ENCODE data around the gene IVNS1ABP.
A peak's percentile ranks its signal among the peaks of the same experiment; 100 is the strongest.

Gene IVNS1ABP

GRCh38 chr1:185318431-185319138, 1.5 kb upstream of the IVNS1ABP start:
- Mint-ChIP-seq H3K27me3 (no peaks in the 10 kb centered on the region), H3K9me3 (peaks cover 5% of the 10 kb centered on the region), H3K4me1 (peaks cover 42% of the 10 kb centered on the region), H3K27ac (peak overlapping the region; percentile 98), H3K36me3 (peaks cover 22% of the 10 kb centered on the region), H3K4me3 (peak overlapping the region; percentile 95)
- CTCF ChIA-PET, result interaction anchor here (0.6 to 4.4 kb wide), 9 partner anchors 15 to 362 kb away, joined by 3 to 28 read pairs (median 4); no protein-coding TSS in a partner anchor
- no peak for DNase-seq

DNA sequence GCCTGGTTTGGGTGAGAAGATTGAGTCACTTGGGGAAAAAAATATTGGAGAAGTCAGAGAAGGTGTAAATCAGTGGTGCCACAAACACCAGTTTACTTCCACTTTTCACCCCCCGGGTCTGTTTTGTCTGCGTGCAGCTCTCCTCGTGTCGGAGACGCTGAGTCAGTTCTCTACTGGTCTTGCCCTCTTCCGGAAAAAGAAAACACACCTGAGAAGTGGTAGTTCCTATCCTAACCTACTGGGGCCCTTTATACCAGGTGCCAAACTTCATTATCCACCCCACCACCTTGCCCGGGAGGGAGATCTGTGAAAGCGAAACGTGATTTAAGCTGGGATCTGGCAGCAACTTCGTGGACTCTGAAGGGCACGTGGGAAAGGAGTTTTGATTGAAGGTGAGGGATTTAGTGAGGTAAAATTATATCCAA, 855 bp upstream of the IVNS1ABP start:
- peaks cover 5% of the 10 kb centered on the region for H3K9me3 Mint-ChIP-seq
- peaks cover 48% of the 10 kb centered on the region for H3K4me1 Mint-ChIP-seq
- peak overlapping the region; percentile 95 for H3K4me3 Mint-ChIP-seq
- CTCF ChIA-PET, result interaction anchor here (0.6 to 4.4 kb wide), 12 partner anchors 19 to 363 kb away, joined by 3 to 28 read pairs (median 4); no protein-coding TSS in a partner anchor
- peak; percentile 82 for DNase-seq
- H3K27me3 Mint-ChIP-seq, result no peaks in the 10 kb centered on the region
- peaks cover 22% of the 10 kb centered on the region for H3K36me3 Mint-ChIP-seq
- H3K27ac Mint-ChIP-seq, result peak overlapping the region; percentile 98

DNA sequence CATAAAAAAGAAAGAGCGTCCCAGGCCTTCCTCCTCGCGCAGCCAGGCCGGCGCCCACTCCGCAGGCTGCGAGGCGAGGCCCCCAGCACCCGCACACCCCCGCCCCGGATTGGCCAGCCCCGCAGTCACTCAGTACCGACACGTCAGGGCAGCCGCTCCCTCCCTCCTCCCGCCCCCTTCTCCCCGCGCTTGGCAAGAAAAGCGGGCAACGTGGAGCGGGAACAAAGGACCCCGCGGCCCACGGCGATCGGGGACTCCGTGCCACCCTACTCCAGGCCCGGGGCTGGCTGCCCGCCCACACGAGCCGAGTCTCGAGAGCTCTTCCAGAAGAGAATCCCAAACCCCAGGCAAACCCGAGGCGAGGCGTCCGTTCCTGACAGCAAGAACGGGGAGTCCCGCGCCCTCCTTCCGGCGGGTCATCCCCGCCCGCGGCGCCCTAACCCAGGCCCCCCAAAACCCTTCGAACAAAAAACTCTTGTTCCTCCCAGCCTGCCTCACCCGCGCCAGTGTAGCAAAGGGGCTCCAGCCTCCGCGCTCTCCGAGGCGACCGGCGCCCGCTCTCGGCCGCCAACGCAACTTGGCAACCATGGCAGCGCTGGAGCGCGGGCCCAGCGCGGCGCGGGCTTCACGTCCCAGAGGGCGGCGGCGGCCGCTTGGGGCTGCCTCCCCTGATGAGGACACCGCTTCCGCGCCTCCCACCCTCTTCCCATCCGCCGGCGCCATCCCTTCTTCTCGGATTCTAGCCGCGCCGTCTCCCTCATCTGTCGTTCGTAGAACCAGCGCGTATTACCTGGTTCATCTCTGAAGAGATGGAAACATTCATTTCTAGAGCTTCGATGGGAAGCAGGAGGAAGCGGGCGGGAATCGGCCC, 645 bp downstream of the IVNS1ABP start:
- Mint-ChIP-seq H3K27ac (peak overlapping the region; percentile 98), H3K27me3 (no peaks in the 10 kb centered on the region), H3K9me3 (peaks cover 5% of the 10 kb centered on the region), H3K36me3 (peaks cover 31% of the 10 kb centered on the region), H3K4me3 (peak overlapping the region; percentile 95), H3K4me1 (peaks cover 62% of the 10 kb centered on the region)
- CTCF ChIA-PET, result interaction anchor here (0.6 to 4.4 kb wide), 12 partner anchors 109 to 365 kb away, joined by 3 to 28 read pairs (median 4); no protein-coding TSS in a partner anchor
- DNase-seq, result peak; percentile 94

- Mint-ChIP-seq H3K9me3 (no peaks in the 10 kb centered on the region), H3K36me3 (peaks cover 25% of the 10 kb centered on the region), H3K27me3 (no peaks in the 10 kb centered on the region), H3K4me1 (peaks cover 64% of the 10 kb centered on the region), H3K27ac (peak overlapping the region; percentile 98), H3K4me3 (peak overlapping the region; percentile 95)
- CTCF ChIA-PET, result interaction anchor here (0.6 to 4.4 kb wide), 6 partner anchors 125 to 365 kb away, joined by 3 to 28 read pairs (median 4); no protein-coding TSS in a partner anchor
- DNase-seq, result no peak
These were observed 1.5 kb downstream of the IVNS1ABP start for GRCh38 chr1:185315445-185316071.

GRCh38 chr1:185314411-185314810, 2.6 kb downstream of the IVNS1ABP start:
- Mint-ChIP-seq H3K4me1 (peaks cover 64% of the 10 kb centered on the region), H3K36me3 (peaks cover 27% of the 10 kb centered on the region), H3K4me3 (peak overlapping the region; percentile 95), H3K27me3 (no peaks in the 10 kb centered on the region), H3K9me3 (no peaks in the 10 kb centered on the region), H3K27ac (peak overlapping the region; percentile 12)
- no peak for DNase-seq
- CTCF ChIA-PET, result interaction anchor here (1.6 to 2.1 kb wide), 2 partner anchors 355 to 366 kb away, joined by 7 to 15 read pairs; no protein-coding TSS in a partner anchor

GRCh38 chr1:185312361-185313138, 4.5 kb downstream of the IVNS1ABP start:
- H3K36me3 Mint-ChIP-seq, result peaks cover 34% of the 10 kb centered on the region
- CTCF ChIA-PET, result interaction anchor here (2.1 kb wide), 1 partner anchor 357 kb away, joined by 15 read pairs; no protein-coding TSS in a partner anchor
- no peak overlapping the region for H3K27ac Mint-ChIP-seq
- H3K27me3 Mint-ChIP-seq, result no peaks in the 10 kb centered on the region
- DNase-seq, result no peak
- H3K4me3 Mint-ChIP-seq, result no peak overlapping the region
- H3K9me3 Mint-ChIP-seq, result no peaks in the 10 kb centered on the region
- peaks cover 47% of the 10 kb centered on the region for H3K4me1 Mint-ChIP-seq

DNA sequence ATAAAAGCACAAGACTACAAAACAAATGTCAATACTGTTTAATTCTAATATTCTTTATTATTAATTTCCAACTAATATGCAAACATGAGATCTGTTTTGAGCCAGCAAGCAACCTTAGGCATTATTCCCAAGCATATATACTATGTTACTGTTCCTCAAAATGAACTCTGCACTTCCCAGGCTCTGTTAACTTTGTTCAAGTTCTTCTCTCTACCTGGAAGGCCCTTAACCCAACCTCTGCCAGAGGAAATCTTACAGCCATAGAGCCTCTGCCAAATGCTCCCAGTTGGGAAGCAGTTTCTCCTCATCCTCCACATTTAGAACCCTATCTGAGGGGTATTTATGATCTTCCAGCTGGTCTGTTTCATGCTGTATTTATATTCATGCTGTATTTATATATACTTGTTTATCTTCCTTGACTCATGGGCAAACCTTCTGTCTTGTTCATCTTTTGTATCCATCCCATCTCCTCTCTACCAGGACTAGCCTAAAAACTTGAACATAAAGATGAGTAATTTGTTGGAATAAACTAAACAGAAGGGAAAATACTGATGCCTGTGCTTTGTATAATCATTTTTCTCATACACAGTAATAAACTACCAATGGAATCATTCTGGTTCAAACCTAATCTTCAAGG, 5.3 kb downstream of the IVNS1ABP start:
- Mint-ChIP-seq H3K4me1 (peaks cover 45% of the 10 kb centered on the region), H3K36me3 (peaks cover 40% of the 10 kb centered on the region), H3K27me3 (no peaks in the 10 kb centered on the region), H3K4me3 (no peak overlapping the region), H3K27ac (no peak overlapping the region), H3K9me3 (no peaks in the 10 kb centered on the region)
- CTCF ChIA-PET, result no interaction called here
- no peak for DNase-seq

DNA sequence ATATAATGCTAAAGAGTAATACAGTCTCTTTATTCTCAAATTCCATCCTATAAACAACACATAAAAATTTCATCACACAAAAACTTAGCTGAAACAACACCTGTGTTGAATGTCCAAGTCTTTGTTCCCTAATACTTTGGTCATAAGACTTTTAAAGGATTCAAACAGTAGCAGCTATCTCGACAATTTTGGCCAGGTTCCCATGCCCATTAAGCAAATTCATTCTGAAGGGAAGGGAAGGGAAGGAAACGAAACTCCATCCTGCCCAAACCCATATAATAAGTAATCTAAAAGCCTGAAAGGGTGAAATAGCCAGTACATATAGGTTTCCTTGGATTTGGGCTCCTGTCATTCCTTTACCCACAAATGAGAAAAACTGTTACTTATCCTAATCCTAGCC, 7.5 kb downstream of the IVNS1ABP start:
- Mint-ChIP-seq H3K4me3 (no peak overlapping the region), H3K27ac (no peak overlapping the region), H3K9me3 (no peaks in the 10 kb centered on the region), H3K27me3 (no peaks in the 10 kb centered on the region), H3K4me1 (peaks cover 33% of the 10 kb centered on the region), H3K36me3 (peaks cover 56% of the 10 kb centered on the region)
- DNase-seq, result no peak
- CTCF ChIA-PET, result interaction anchor here (1.4 kb wide), 1 partner anchor 360 kb away, joined by 5 read pairs; no protein-coding TSS in a partner anchor

DNA sequence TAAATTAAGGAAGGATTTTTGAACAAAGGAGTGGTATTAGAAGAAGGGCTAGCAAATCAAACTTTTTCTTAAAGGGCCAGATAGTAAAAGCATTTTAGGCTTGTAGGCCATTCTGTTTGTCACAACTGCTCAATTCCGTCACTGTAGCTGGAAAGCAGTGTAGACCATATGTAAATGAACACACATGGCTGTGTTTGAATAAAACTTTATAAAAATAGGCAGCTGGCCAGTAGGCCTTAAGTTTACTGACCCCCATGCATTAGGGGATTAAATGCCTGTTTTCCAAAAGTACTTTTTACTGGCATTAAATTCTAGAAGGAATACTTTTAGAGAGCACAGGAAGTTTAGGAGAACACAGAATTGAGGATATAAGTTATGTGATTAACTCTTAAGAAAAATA, 8.9 kb downstream of the IVNS1ABP start:
- Mint-ChIP-seq H3K9me3 (no peaks in the 10 kb centered on the region), H3K4me1 (peaks cover 18% of the 10 kb centered on the region), H3K27ac (no peak overlapping the region), H3K4me3 (no peak overlapping the region), H3K27me3 (no peaks in the 10 kb centered on the region), H3K36me3 (peaks cover 59% of the 10 kb centered on the region)
- CTCF ChIA-PET, result no interaction called here
- DNase-seq, result no peak

DNA sequence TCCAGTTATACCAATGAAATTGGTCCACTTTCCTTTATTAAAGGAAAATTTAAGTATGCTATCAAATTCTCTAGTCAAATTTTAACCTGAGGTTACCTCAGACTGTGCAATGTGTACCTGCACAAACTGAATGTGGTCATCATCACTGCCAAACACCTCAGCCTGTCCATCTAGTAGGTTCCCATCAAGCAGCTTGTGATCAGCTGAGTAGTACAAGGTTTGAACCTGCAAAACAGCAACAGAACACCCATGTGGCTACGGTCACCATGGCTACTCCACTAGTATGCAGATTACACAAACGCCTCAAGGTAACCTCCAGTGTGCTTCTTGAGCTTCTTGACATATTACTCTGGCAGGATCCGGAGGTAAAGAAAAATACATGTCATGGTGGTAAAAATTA, 11.6 kb downstream of the IVNS1ABP start:
- Mint-ChIP-seq H3K27ac (no peak overlapping the region), H3K4me1 (no peaks in the 10 kb centered on the region), H3K36me3 (peaks cover 61% of the 10 kb centered on the region), H3K9me3 (no peaks in the 10 kb centered on the region), H3K27me3 (no peaks in the 10 kb centered on the region), H3K4me3 (no peak overlapping the region)
- no peak for DNase-seq
- CTCF ChIA-PET, result interaction anchor here (0.7 to 1.3 kb wide), 2 partner anchors 255 to 365 kb away, joined by 3 read pairs; no protein-coding TSS in a partner anchor

DNA sequence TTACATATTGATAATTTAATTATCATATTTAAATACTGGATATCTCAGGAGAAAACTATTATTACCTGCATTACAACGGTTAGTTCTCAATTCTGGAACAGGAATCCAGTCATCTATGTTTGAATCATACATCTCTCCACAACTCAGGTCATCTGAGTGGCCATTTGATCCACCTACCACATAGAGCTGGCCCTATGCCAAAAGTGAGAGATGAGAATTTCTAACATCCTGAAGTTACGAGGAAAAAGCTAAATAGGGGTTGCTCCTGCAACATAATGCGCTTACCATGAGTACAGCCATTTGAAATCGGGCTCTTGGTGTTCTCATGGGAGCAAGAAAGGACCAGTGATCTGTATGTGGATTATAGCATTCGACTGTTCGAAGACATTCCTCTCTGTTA, 16.9 kb downstream of the IVNS1ABP start:
- Mint-ChIP-seq H3K36me3 (peaks cover 63% of the 10 kb centered on the region), H3K27ac (no peak overlapping the region), H3K9me3 (no peaks in the 10 kb centered on the region), H3K27me3 (no peaks in the 10 kb centered on the region), H3K4me3 (no peak overlapping the region), H3K4me1 (no peaks in the 10 kb centered on the region)
- CTCF ChIA-PET, result no interaction called here
- DNase-seq, result no peak

- no peak overlapping the region for H3K27ac Mint-ChIP-seq
- CTCF ChIA-PET, result no interaction called here
- DNase-seq, result no peak
These were observed 19.1 kb downstream of the IVNS1ABP start for GRCh38 chr1:185297982-185298381.

DNA sequence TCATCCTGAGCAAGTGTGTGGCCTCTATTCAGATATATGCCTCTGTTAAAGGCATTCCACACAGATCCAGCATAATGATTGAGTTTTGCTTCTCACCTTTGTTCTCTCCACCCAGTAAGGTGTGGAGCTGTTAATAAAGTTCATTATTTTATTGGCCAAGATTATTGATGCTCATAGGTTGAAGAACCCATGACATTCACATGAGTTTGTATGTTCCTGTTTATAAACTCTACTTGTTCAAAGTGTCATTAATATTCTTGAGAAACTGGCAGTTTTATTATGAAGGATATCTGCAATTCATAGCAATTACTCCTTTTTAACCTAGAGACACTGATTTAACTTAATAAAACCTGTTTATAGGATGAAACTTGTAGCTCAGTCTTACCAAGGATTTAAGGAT, 22.0 kb downstream of the IVNS1ABP start:
- CTCF ChIA-PET, result no interaction called here
- Mint-ChIP-seq H3K4me3 (no peak overlapping the region), H3K9me3 (no peaks in the 10 kb centered on the region), H3K27ac (no peak overlapping the region), H3K4me1 (no peaks in the 10 kb centered on the region), H3K36me3 (peaks cover 64% of the 10 kb centered on the region), H3K27me3 (no peaks in the 10 kb centered on the region)
- DNase-seq, result no peak

More at GRCh38 chr1:185297982-185298381, 19.1 kb downstream of the IVNS1ABP start:
- H3K36me3 Mint-ChIP-seq, result peaks cover 63% of the 10 kb centered on the region
- H3K4me1 Mint-ChIP-seq, result no peaks in the 10 kb centered on the region
- H3K4me3 Mint-ChIP-seq, result no peak overlapping the region
- no peaks in the 10 kb centered on the region for H3K9me3 Mint-ChIP-seq
- no peaks in the 10 kb centered on the region for H3K27me3 Mint-ChIP-seq

Data from activated naive CD4-positive, alpha-beta T cell treated with anti-CD3 and anti-CD28 coated beads, Interleukin-2, amount 10 ng/mL, durations not matched to agents 7 days and 5 days (primary cell).